ENCODE results near the gene CNNM2. TPM values are rescaled to one million over a fixed set of nuclear protein-coding genes. Genes with fewer than 3 reads are reported as not detected.
"Not testable (repeated sequence)": the region's sequence is repeated elsewhere in the genome, so short reads cannot be mapped to it uniquely, and the experiment has no call there.

The CNNM2 gene
- total RNA-seq, 1 experiment from 2014 or later: 23.1 TPM

- H3K4me2 ChIP-seq (ENCODE audit: low read length): no peak overlapping the region
- no peaks in the 10 kb centered on the region for H3K36me3 ChIP-seq (ENCODE audit: control insufficient read depth in 1 of 2, insufficient read depth in 2 of 2, low read length in 2 of 2)
- BruUV-seq (replicated peaks): no TSS peak
- no peaks in the 10 kb centered on the region for H3K4me1 ChIP-seq (ENCODE audit: control insufficient read depth in 1 of 2, insufficient read depth in 2 of 2, low read length in 2 of 2)
- no peaks in the 10 kb centered on the region for H3K9me2 ChIP-seq (ENCODE audit: insufficient read depth)
- H3K9ac ChIP-seq (ENCODE audit: low read length): no peak overlapping the region
- ATAC-seq (no peak), DNase-seq (ENCODE audit: low read depth, low spot score) (no peak)
- H4K20me1 ChIP-seq (ENCODE audit: insufficient read depth): no peaks in the 10 kb centered on the region; the same call in 1 of the 2 replicates
- no peaks in the 10 kb centered on the region for H3K9me3 ChIP-seq (ENCODE audit: control insufficient read depth in 1 of 2, insufficient read depth in 1 of 2, low read depth in 1 of 2, low read length in 2 of 2)
- H3K27ac ChIP-seq (ENCODE audit: low read depth, low read length): no peak overlapping the region
- H3K4me3 ChIP-seq (replicated peaks in 1 of 2; ENCODE audit: low read depth in 1 of 2, low read length in 2 of 2): no peak overlapping the region
- intact Hi-C loops (cut with micrococcal nuclease): no loop called here
- no peak overlapping the region for H2AFZ ChIP-seq (ENCODE audit: low read depth, low read length, poor library complexity, severe bottlenecking)
- POLR2A ChIA-PET: no interaction called here
- CTCF ChIA-PET: no interaction called here
- no peaks in the 10 kb centered on the region for H3K27me3 ChIP-seq (ENCODE audit: insufficient read depth, low read length)
- no peak for TF ChIP-seq POLR2AphosphoS5 (IDR thresholded peaks at IDR 0.05; ENCODE audit: low read depth, low read length)
- TF ChIP-seq ZFX (IDR thresholded peaks at IDR 0.05): no peak
- TF ChIP-seq EZH2 (IDR thresholded peaks at IDR 0.05): no peak
- TF ChIP-seq MAX (IDR thresholded peaks at IDR 0.05): no peak
- TF ChIP-seq ELF1 (IDR thresholded peaks at IDR 0.05; ENCODE audit: borderline replicate concordance, low read depth): no peak
- no peak for TF ChIP-seq ZNF274 (IDR thresholded peaks at IDR 0.05; ENCODE audit: low read depth, low read length)
- TF ChIP-seq RAD21 (IDR thresholded peaks at IDR 0.05; ENCODE audit: low read depth): no peak
- no peak for TF ChIP-seq TCF7L2 (IDR thresholded peaks at IDR 0.05; ENCODE audit: borderline replicate concordance, extremely low read depth, insufficient read depth, insufficient read length)
- no peak for TF ChIP-seq EZH2phosphoT487 (IDR thresholded peaks at IDR 0.05; ENCODE audit: borderline replicate concordance)
- no peak for TF ChIP-seq ATF3 (IDR thresholded peaks at IDR 0.05)
- no peak for TF ChIP-seq SIN3A (IDR thresholded peaks at IDR 0.05; ENCODE audit: low read depth)
- no peak for TF ChIP-seq JUND (IDR thresholded peaks at IDR 0.05)
- TF ChIP-seq SRF (IDR thresholded peaks at IDR 0.05; ENCODE audit: low read depth): no peak
- no peak for TF ChIP-seq POLR2A (IDR thresholded peaks at IDR 0.05; ENCODE audit: borderline replicate concordance, extremely low read depth, insufficient read depth, insufficient read length)
- no peak for TF ChIP-seq ZBTB33 (IDR thresholded peaks at IDR 0.05; ENCODE audit: extremely low read depth, insufficient replicate concordance, low read length)
- no peaks in the 10 kb centered on the region for H3K79me2 ChIP-seq (ENCODE audit: insufficient read depth, low read length)
- RAD21 ChIA-PET (ENCODE audit: low non-redundant PET in 1 of 2, low total read pairs in 2 of 2, uncharacterized antibody in 2 of 2, unreplicated experiment in 2 of 2): interaction anchor here in 1 of 2 experiments (0.7 kb wide), 1 partner anchor 297 kb away, joined by 3 read pairs; no protein-coding TSS in a partner anchor
Measured at GRCh38 chr10:102975483-102976379, 57.6 kb downstream of the CNNM2 start.

- H3K9me2 ChIP-seq (ENCODE audit: insufficient read depth); BruUV-seq (replicated peaks); H3K4me3 ChIP-seq (replicated peaks in 1 of 2; ENCODE audit: low read depth in 1 of 2, low read length in 2 of 2); ATAC-seq; H4K20me1 ChIP-seq (ENCODE audit: insufficient read depth); H3K9me3 ChIP-seq (ENCODE audit: control insufficient read depth in 1 of 2, insufficient read depth in 1 of 2, low read depth in 1 of 2, low read length in 2 of 2); H2AFZ ChIP-seq (ENCODE audit: low read depth, low read length, poor library complexity, severe bottlenecking); POLR2A ChIA-PET; H3K9ac ChIP-seq (ENCODE audit: low read length); H3K79me2 ChIP-seq (ENCODE audit: insufficient read depth, low read length); H3K27me3 ChIP-seq (ENCODE audit: insufficient read depth, low read length); H3K36me3 ChIP-seq (ENCODE audit: control insufficient read depth in 1 of 2, insufficient read depth in 2 of 2, low read length in 2 of 2); H3K27ac ChIP-seq (ENCODE audit: low read depth, low read length); intact Hi-C loops (cut with micrococcal nuclease); DNase-seq (ENCODE audit: low read depth, low spot score); H3K4me2 ChIP-seq (ENCODE audit: low read length); H3K4me1 ChIP-seq (ENCODE audit: control insufficient read depth in 1 of 2, insufficient read depth in 2 of 2, low read length in 2 of 2): not testable (repeated sequence)
- ChIA-PET RAD21 (ENCODE audit: low non-redundant PET in 1 of 2, low total read pairs in 2 of 2, uncharacterized antibody in 2 of 2, unreplicated experiment in 2 of 2) (interaction anchor here in 1 of 2 experiments (0.7 kb wide), 1 partner anchor 297 kb away, joined by 3 read pairs; no protein-coding TSS in a partner anchor), CTCF (interaction anchor here (0.7 kb wide), 1 partner anchor 268 kb away, joined by 3 read pairs; no protein-coding TSS in a partner anchor)
Measured at GRCh38 chr10:102976380-102976726, 58.3 kb downstream of the CNNM2 start.
